GM06990 (cell line): ENCODE measurements around the gene MICB.

Experiments
- DNase-seq: peaks from one replicate; pipeline ENCODE4 v3.0.0-alpha.2; 2011; ENCODE audit not compliant: insufficient read length; ENCODE audit errors: extremely low read depth
- H3K27me3 ChIP-seq: replicated peaks from 2 replicates; pipeline ENCODE4 v1.6.0; 2011; ENCODE audit warnings: low read length; ENCODE audit not compliant: control insufficient read depth, insufficient read depth
- H3K36me3 ChIP-seq: 2 replicates; pipeline ENCODE4 v1.5.1; 2011; ENCODE audit warnings: low read length; ENCODE audit not compliant: control insufficient read depth, insufficient read depth
- H3K4me3 ChIP-seq: replicated peaks from 2 replicates; pipeline ENCODE4 v1.5.1; 2011; ENCODE audit warnings: low read depth, mild to moderate bottlenecking, control low read depth, low read length
- TF ChIP-seq, protein P1 (sequence below): IDR thresholded peaks from 2 replicates; pipeline ENCODE4 v1.5.1; 2011; ENCODE audit warnings: low read length, control low read depth, mild to moderate bottlenecking, inconsistent platforms; ENCODE audit not compliant: insufficient read depth, poor library complexity, severe bottlenecking

Gene MICB

DNA sequence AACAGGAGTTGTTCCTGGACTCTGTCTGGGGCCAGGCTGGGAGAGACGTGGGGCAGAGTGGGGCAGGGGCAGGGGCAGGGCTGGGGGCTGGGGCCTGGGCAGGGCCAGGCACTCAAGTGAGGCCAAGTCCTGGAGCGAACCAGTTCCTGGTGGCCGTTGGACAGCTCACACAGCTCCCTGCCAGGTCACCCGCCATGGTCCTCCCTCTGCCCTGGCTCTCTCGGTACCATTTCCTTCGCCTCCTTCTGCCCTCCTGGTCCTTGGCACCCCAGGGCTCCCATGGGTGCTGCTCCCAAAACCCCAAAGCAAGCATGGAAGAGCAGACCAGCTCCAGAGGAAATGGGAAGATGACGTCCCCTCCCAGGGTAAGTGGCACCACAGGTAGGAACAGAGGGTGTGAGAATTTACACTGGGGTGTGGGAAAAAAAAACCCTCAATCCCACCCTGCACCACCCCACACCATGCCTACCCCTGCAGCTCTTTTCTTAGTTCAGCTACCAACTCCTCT, 30.9 kb downstream of the MICB start, which contains the start of gene MCCD1:
MCCD1 (plus strand) TSS at position 142 of the 508 bp plus-strand sequence; CDS start at position 195, 53 bp downstream.
- H3K27me3 ChIP-seq = no peaks in the 10 kb centered on the region
- no peak within 1 kb of the TSS for H3K4me3 ChIP-seq
- no peak for DNase-seq
- peaks cover 26% of the 10 kb centered on the region for H3K36me3 ChIP-seq
- TF ChIP-seq, protein P1, sequence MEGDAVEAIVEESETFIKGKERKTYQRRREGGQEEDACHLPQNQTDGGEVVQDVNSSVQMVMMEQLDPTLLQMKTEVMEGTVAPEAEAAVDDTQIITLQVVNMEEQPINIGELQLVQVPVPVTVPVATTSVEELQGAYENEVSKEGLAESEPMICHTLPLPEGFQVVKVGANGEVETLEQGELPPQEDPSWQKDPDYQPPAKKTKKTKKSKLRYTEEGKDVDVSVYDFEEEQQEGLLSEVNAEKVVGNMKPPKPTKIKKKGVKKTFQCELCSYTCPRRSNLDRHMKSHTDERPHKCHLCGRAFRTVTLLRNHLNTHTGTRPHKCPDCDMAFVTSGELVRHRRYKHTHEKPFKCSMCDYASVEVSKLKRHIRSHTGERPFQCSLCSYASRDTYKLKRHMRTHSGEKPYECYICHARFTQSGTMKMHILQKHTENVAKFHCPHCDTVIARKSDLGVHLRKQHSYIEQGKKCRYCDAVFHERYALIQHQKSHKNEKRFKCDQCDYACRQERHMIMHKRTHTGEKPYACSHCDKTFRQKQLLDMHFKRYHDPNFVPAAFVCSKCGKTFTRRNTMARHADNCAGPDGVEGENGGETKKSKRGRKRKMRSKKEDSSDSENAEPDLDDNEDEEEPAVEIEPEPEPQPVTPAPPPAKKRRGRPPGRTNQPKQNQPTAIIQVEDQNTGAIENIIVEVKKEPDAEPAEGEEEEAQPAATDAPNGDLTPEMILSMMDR = no peak

DNA sequence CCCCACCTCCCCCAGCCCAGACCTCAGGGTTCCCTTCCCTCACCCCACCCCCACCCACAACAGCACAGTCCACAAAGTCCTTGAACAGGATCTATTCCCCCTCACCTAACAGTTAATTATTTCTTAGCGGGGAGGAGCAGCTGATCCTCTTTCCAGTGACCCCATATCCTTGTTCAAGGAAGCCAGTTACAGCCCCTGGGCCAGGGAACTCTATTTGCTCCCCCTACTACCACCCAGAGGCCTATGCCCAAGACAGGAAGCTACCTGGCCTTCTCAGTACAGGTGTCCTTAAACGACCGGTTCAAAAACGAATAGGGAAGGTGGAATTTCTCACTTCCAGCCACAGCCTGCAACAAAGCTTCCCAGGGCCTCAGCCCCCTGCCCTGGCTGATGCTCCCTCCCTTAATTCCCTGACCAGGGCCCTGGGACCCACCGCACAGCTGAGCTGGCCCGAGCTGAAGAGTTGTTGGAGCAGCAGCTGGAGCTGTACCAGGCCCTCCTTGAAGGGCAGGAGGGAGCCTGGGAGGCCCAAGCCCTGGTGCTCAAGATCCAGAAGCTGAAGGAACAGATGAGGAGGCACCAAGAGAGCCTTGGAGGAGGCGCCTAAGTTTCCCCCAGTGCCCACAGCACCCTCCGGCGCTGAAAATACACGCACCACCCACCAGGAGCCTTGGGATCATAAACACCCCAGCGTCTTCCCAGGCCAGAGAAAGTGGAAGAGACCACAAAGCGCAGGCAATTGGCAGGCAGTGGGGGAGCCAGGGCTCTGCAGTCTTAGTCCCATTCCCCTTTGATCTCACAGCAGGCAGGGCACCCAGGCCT, 31.6 kb downstream of the MICB start:
- DNase-seq = no peak
- peaks cover 31% of the 10 kb centered on the region for H3K36me3 ChIP-seq

DNA sequence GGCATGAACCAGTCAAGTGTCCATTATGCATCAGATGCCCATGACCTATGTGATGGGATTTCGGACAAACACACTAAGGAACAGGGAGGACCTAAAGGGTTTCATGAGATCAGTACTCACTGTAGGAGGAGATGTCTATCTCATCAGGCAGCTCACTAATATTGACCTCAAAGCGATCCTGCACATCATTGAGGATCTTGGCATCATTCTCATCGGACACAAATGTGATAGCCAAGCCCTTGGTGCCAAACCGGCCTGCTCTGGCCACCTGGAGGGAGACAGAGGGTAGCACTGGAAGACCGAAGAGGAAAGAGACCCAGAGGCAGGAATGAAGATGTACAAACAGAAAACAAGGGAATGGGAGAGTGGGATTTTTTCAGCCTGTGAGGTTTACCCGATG, 32.7 kb downstream of the MICB start:
- Histone ChIP-seq H3K36me3 (peaks cover 40% of the 10 kb centered on the region), H3K4me3 (no peak overlapping the region), H3K27me3 (no peaks in the 10 kb centered on the region)
- TF ChIP-seq, protein P1 = no peak
- DNase-seq = no peak

More for the DNA sequence above, 31.6 kb downstream of the MICB start:
- Histone ChIP-seq H3K27me3 (no peaks in the 10 kb centered on the region), H3K4me3 (no peak overlapping the region)
- TF ChIP-seq, protein P1 = no peak

DNA sequence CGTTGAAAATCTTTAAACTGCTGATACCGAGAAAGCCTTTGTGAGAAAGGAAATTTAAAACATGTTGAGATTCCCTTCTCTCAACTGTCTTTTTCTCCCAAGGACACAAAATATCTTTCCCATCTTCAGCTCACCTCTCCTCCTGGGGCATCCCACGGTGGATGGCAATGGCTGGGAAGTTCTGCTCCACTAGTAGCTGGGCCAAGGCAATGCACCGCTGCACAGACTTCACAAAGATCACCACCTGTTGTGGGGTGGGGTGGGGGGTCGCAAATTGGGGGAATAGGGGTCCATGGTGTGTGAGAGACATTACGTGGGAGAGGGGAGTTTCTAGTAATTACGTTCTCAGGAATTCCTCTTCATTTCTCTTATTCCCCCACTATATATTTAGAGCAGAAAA, 33.2 kb downstream of the MICB start:
- Histone ChIP-seq H3K4me3 (no peak overlapping the region), H3K36me3 (peaks cover 40% of the 10 kb centered on the region), H3K27me3 (no peaks in the 10 kb centered on the region)
- TF ChIP-seq, protein P1 = no peak
- DNase-seq = no peak

DNA sequence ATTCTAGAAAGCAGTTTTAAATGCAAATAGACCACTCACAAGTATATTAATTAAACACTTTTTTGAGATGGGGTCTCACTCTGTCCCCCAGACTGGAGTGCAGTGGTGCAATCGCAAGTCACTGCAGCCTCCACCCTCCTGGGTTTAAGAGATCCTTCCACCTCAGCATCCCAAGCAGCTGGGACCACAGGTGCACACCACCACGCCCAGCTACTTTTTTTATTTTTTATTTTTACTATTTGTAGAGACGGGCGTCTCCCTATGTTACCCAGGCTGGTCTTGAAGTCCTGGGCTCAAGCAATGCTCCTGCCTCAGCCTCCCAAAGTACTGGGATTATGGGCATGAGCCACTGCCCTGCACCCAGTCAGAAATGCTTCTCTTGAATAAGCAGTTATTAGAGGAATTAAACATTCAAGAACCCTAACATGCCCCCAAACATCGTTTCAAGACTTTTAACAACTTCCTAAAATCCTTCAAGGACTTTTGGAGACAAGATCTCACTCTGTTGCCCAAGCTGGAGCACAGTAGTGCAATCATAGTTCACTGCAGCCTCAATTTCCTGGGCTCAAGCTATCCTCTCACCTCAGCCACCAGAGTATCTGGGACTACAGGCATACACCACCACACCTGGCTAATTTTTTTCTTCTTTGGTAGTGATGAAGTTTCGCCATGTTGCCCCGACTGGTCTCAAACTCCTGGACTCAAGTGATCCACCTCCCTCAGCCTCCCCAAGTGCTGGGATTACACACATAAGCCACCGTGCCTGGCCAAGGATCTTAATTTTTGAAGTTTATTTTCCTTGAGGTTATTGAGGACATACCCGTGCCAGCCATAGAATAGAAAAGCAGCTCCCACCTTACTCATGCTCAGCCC, 34.1 kb downstream of the MICB start:
- TF ChIP-seq, protein P1 = no peak
- Histone ChIP-seq H3K4me3 (no peak overlapping the region), H3K36me3 (peaks cover 48% of the 10 kb centered on the region), H3K27me3 (no peaks in the 10 kb centered on the region)
- no peak for DNase-seq
